ENCODE measurements around the gene TEN1. TPM values are rescaled to one million over a fixed set of nuclear protein-coding genes. Genes with fewer than 3 reads are reported as not detected.
A peak's percentile ranks its signal among the peaks of the same experiment; 100 is the strongest.

Gene TEN1
- total RNA-seq, 6 experiments from 2014 or later, result 13.3 to 15.4 (median 13.8) TPM

- Mint-ChIP-seq H3K9me3 (no peaks in the 10 kb centered on the region), H3K4me3 (no peak overlapping the region), H3K4me1 (ENCODE audit: low read depth) (peaks cover 5% of the 10 kb centered on the region), H3K36me3 (ENCODE audit: low read depth) (0 out of 2 replicates have a peak, but pooled peaks cover 5% of the 10 kb centered on the region), H3K27me3 (ENCODE audit: insufficient read depth) (no peaks in the 10 kb centered on the region; the same call in none of the 2 replicates), H3K27ac (no peak overlapping the region)
- no peak for DNase-seq
- no peak for TF ChIP-seq CTCF (IDR thresholded peaks at IDR 0.05)
These were observed 12.4 kb downstream of the TEN1 start for GRCh38 chr17:75991396-75991795.

- DNase-seq, result no peak
- H3K36me3 Mint-ChIP-seq (ENCODE audit: low read depth), result 0 out of 2 replicates have a peak, but pooled peaks cover 5% of the 10 kb centered on the region
- H3K4me1 Mint-ChIP-seq (ENCODE audit: low read depth), result peaks cover 22% of the 10 kb centered on the region
- no peaks in the 10 kb centered on the region for H3K9me3 Mint-ChIP-seq
- H3K4me3 Mint-ChIP-seq, result no peak overlapping the region
- H3K27me3 Mint-ChIP-seq (ENCODE audit: insufficient read depth), result peaks cover 3% of the 10 kb centered on the region
- H3K27ac Mint-ChIP-seq, result no peak overlapping the region
- TF ChIP-seq CTCF (IDR thresholded peaks at IDR 0.05), result no peak
These were observed 15.8 kb downstream of the TEN1 start for GRCh38 chr17:75994802-75995370.

GRCh38 chr17:75995385-75995925 is 16.4 kb downstream of the TEN1 start:
- H3K27ac Mint-ChIP-seq, result no peak overlapping the region
- no peaks in the 10 kb centered on the region for H3K9me3 Mint-ChIP-seq
- 0 out of 2 replicates have a peak, but pooled peaks cover 5% of the 10 kb centered on the region for H3K36me3 Mint-ChIP-seq (ENCODE audit: low read depth)
- no peak for DNase-seq
- peaks cover 3% of the 10 kb centered on the region for H3K27me3 Mint-ChIP-seq (ENCODE audit: insufficient read depth)
- H3K4me3 Mint-ChIP-seq, result no peak overlapping the region
- no peak for TF ChIP-seq CTCF (IDR thresholded peaks at IDR 0.05)
- peaks cover 22% of the 10 kb centered on the region for H3K4me1 Mint-ChIP-seq (ENCODE audit: low read depth)

- H3K27me3 Mint-ChIP-seq (ENCODE audit: insufficient read depth), result peaks cover 3% of the 10 kb centered on the region
- H3K9me3 Mint-ChIP-seq, result no peaks in the 10 kb centered on the region
- no peak for TF ChIP-seq CTCF (IDR thresholded peaks at IDR 0.05)
- peak overlapping the region; percentile 70 for H3K27ac Mint-ChIP-seq
- DNase-seq, result peak; percentile 11
- H3K4me1 Mint-ChIP-seq (ENCODE audit: low read depth), result peaks cover 22% of the 10 kb centered on the region
- H3K4me3 Mint-ChIP-seq, result peak overlapping the region; percentile 7
- 0 out of 2 replicates have a peak, but pooled peaks cover 5% of the 10 kb centered on the region for H3K36me3 Mint-ChIP-seq (ENCODE audit: low read depth)
These were observed 17.9 kb downstream of the TEN1 start for GRCh38 chr17:75996665-75997590.

- no peak overlapping the region for H3K4me3 Mint-ChIP-seq
- DNase-seq, result peak; percentile 28
- no peak for TF ChIP-seq CTCF (IDR thresholded peaks at IDR 0.05)
- H3K27me3 Mint-ChIP-seq (ENCODE audit: insufficient read depth), result peaks cover 3% of the 10 kb centered on the region
- no peaks in the 10 kb centered on the region for H3K9me3 Mint-ChIP-seq
- H3K27ac Mint-ChIP-seq, result no peak overlapping the region; the same call in 1 of the 2 replicates
- peaks cover 22% of the 10 kb centered on the region for H3K4me1 Mint-ChIP-seq (ENCODE audit: low read depth)
- H3K36me3 Mint-ChIP-seq (ENCODE audit: low read depth), result no peaks in the 10 kb centered on the region
These were observed 19.3 kb downstream of the TEN1 start for GRCh38 chr17:75998327-75998795.
